GM18951 (cell line): Measurements from ENCODE around the gene ZNF324B.
"Not testable (repeated sequence)": the region's sequence is repeated elsewhere in the genome, so short reads cannot be mapped to it uniquely, and the experiment has no call there.

Experiments used
- POLR2A ChIP-seq: IDR thresholded peaks from 4 replicates; pipeline ENCODE4 v1.6.1; 2011; ENCODE audit warnings: mild to moderate bottlenecking; ENCODE audit not compliant: insufficient read length, insufficient read depth; ENCODE audit errors: extremely low read depth
- in situ Hi-C: fragments of 300-500 bp; cut with MboI; formaldehyde crosslinking; loops from one replicate; pipeline ENCODE4 v1.12.0; 2022; ENCODE audit warnings: low sequenced_read_pairs, mixed read lengths, inconsistent platforms; ENCODE audit not compliant: unreplicated experiment

ZNF324B gene

GRCh38 chr19:58468216-58468839 lies 16.9 kb downstream of the ZNF324B start:
- no peak for TF ChIP-seq POLR2A
- in situ Hi-C loops, result no loop called here

- TF ChIP-seq POLR2A, result no peak
- in situ Hi-C loops, result no loop called here
Observed at GRCh38 chr19:58469241-58470013, 18.0 kb downstream of the ZNF324B start.

GRCh38 chr19:58470837-58471543 lies 19.6 kb downstream of the ZNF324B start:
- in situ Hi-C loops, result not testable (repeated sequence)

GRCh38 chr19:58471736-58472135 lies 20.3 kb downstream of the ZNF324B start:
- in situ Hi-C loops, result no loop called here
- no peak for TF ChIP-seq POLR2A

GRCh38 chr19:58473775-58474174 lies 22.4 kb downstream of the ZNF324B start:
- TF ChIP-seq POLR2A, result no peak
- in situ Hi-C loops, result no loop called here

GRCh38 chr19:58474291-58474996 lies 23.0 kb downstream of the ZNF324B start:
- in situ Hi-C loops, result no loop called here
- TF ChIP-seq POLR2A, result no peak

GRCh38 chr19:58474997-58475713 lies 23.7 kb downstream of the ZNF324B start:
- no peak for TF ChIP-seq POLR2A
- in situ Hi-C loops, result no loop called here

GRCh38 chr19:58475714-58476497 lies 24.5 kb downstream of the ZNF324B start, which contains the start of gene ZNF446:
TSS of gene ZNF446 (plus strand) at chr19:58476352. CDS start at chr19:58477219, 867 bp downstream.
- TF ChIP-seq POLR2A, result peak; percentile 67

GRCh38 chr19:58476498-58477015 lies 25.1 kb downstream of the ZNF324B start:
- in situ Hi-C loops, result no loop called here
- no peak for TF ChIP-seq POLR2A

More at GRCh38 chr19:58475714-58476497, 24.5 kb downstream of the ZNF324B start, which contains the start of gene ZNF446:
- in situ Hi-C loops, result no loop called here

- no peak for TF ChIP-seq POLR2A
- in situ Hi-C loops, result no loop called here
Observed at GRCh38 chr19:58477130-58477529, 25.7 kb downstream of the ZNF324B start.

- no peak for TF ChIP-seq POLR2A
- in situ Hi-C loops, result no loop called here
Observed at GRCh38 chr19:58477871-58478270, 26.4 kb downstream of the ZNF324B start.
